ENCODE data around the gene KRTAP10-2.

Gene KRTAP10-2

GRCh38 chr21:44527156-44527982 is 23.9 kb downstream of the KRTAP10-2 start:
- no peak for DNase-seq (ENCODE audit: extremely low read depth in 1 of 2, low read depth in 1 of 2)

GRCh38 chr21:44526096-44526997 is 25.0 kb downstream of the KRTAP10-2 start:
- DNase-seq (ENCODE audit: extremely low read depth in 1 of 2, low read depth in 1 of 2): no peak

- no peak for DNase-seq (ENCODE audit: extremely low read depth in 1 of 2, low read depth in 1 of 2)
Measured at GRCh38 chr21:44525391-44526095, 25.8 kb downstream of the KRTAP10-2 start.

- no peak for DNase-seq (ENCODE audit: extremely low read depth in 1 of 2, low read depth in 1 of 2)
Measured at GRCh38 chr21:44524414-44525371, 26.6 kb downstream of the KRTAP10-2 start.

GRCh38 chr21:44523567-44524413 is 27.5 kb downstream of the KRTAP10-2 start:
- DNase-seq (ENCODE audit: extremely low read depth in 1 of 2, low read depth in 1 of 2): no peak

- no peak for DNase-seq (ENCODE audit: extremely low read depth in 1 of 2, low read depth in 1 of 2)
Measured at GRCh38 chr21:44522753-44523204, 28.5 kb downstream of the KRTAP10-2 start.

GRCh38 chr21:44521928-44522752 is 29.2 kb downstream of the KRTAP10-2 start:
- DNase-seq (ENCODE audit: extremely low read depth in 1 of 2, low read depth in 1 of 2): no peak

- no peak for DNase-seq (ENCODE audit: extremely low read depth in 1 of 2, low read depth in 1 of 2)
Measured at GRCh38 chr21:44521301-44521927, 29.9 kb downstream of the KRTAP10-2 start.

GRCh38 chr21:44520326-44521300 is 30.7 kb downstream of the KRTAP10-2 start:
- no peak for DNase-seq (ENCODE audit: extremely low read depth in 1 of 2, low read depth in 1 of 2)

- no peak for DNase-seq (ENCODE audit: extremely low read depth in 1 of 2, low read depth in 1 of 2)
Measured at GRCh38 chr21:44519346-44520325, 31.7 kb downstream of the KRTAP10-2 start.

- DNase-seq (ENCODE audit: extremely low read depth in 1 of 2, low read depth in 1 of 2): no peak
Measured at GRCh38 chr21:44518686-44519085, 32.6 kb downstream of the KRTAP10-2 start.

GRCh38 chr21:44517175-44517899 is 34.0 kb downstream of the KRTAP10-2 start:
- DNase-seq (ENCODE audit: extremely low read depth in 1 of 2, low read depth in 1 of 2): peak in 1 of 2 donors; percentile 44

- no peak for DNase-seq (ENCODE audit: extremely low read depth in 1 of 2, low read depth in 1 of 2)
Measured at GRCh38 chr21:44516828-44517174, 34.5 kb downstream of the KRTAP10-2 start.

GRCh38 chr21:44516342-44516741 is 35.0 kb downstream of the KRTAP10-2 start:
- no peak for DNase-seq (ENCODE audit: extremely low read depth in 1 of 2, low read depth in 1 of 2)
